Caco-2 (cell line): ENCODE results near the gene UFSP2. TPM values are rescaled to one million over a fixed set of nuclear protein-coding genes. Genes with fewer than 3 reads are reported as not detected.
A peak's percentile ranks its signal among the peaks of the same experiment; 100 is the strongest.

Experiments used
- BruUV-seq: library from RNA; stranded (reverse); fragments of 400-500 nt; replicated peaks from 2 replicates; lab custom pipeline; 2021; lab: Mats Ljungman, UMichigan
- CTCF ChIA-PET: fragments of 300-600 bp; sonication (Branson Sonifier 250); formaldehyde crosslinking; loops from one replicate; lab custom pipeline; 2022; ENCODE audit warnings: antibody characterized with exemption; lab: Charles Lee
- POLR2A ChIA-PET: fragments of 300-600 bp; sonication (Branson Sonifier 250); formaldehyde crosslinking; loops from one replicate; lab custom pipeline; 2022; ENCODE audit warnings: antibody characterized with exemption; lab: Charles Lee
- DNase-seq, 2 experiments: peaks; one replicate each; pipeline versions ENCODE4 v3.0.0 to v3.0.0-alpha.2; 2020 to 2022
- H3K27me3 ChIP-seq: replicated peaks from 2 replicates; pipeline ENCODE4 v1.6.0; 2011; ENCODE audit warnings: low read length; ENCODE audit not compliant: control insufficient read depth, insufficient read depth
- H3K36me3 ChIP-seq: 2 replicates; pipeline ENCODE4 v1.5.1; 2011; ENCODE audit warnings: low read length; ENCODE audit not compliant: control insufficient read depth, insufficient read depth
- H3K4me1 ChIP-seq: fragments of 250-450 bp; sonication (Bioruptor Pico); 2 replicates; pipeline ENCODE4 v1.5.1; 2020; ENCODE audit warnings: mild to moderate bottlenecking
- H3K4me3 ChIP-seq: 2 replicates; pipeline ENCODE4 v1.5.1; 2011; ENCODE audit warnings: low read depth, mild to moderate bottlenecking, control low read depth, low read length
- H3K9me3 ChIP-seq: fragments of 250-450 bp; sonication (Bioruptor Pico); 2 replicates; pipeline ENCODE4 v1.5.1; 2020; ENCODE audit warnings: mild to moderate bottlenecking, moderate library complexity
- H3K27ac Mint-ChIP-seq: one replicate; pipeline ENCODE4 v1.8.0; 2022; ENCODE audit warnings: mixed read lengths; ENCODE audit not compliant: unreplicated experiment
- H3K27me3 Mint-ChIP-seq: one replicate; pipeline ENCODE4 v1.8.0; 2022; ENCODE audit warnings: mixed read lengths; ENCODE audit not compliant: insufficient read depth, unreplicated experiment
- H3K36me3 Mint-ChIP-seq: one replicate; pipeline ENCODE4 v1.8.0; 2022; ENCODE audit warnings: mild to moderate bottlenecking, mixed read lengths; ENCODE audit not compliant: insufficient read depth, unreplicated experiment
- H3K4me1 Mint-ChIP-seq: one replicate; pipeline ENCODE4 v1.8.0; 2022; ENCODE audit warnings: low read depth, mixed read lengths; ENCODE audit not compliant: unreplicated experiment
- H3K4me3 Mint-ChIP-seq: one replicate; pipeline ENCODE4 v1.8.0; 2022; ENCODE audit warnings: mild to moderate bottlenecking, moderate library complexity, mixed read lengths; ENCODE audit not compliant: unreplicated experiment
- H3K9me3 Mint-ChIP-seq: one replicate; pipeline ENCODE4 v1.8.0; 2022; ENCODE audit warnings: mixed read lengths; ENCODE audit not compliant: unreplicated experiment
- CTCF ChIP-seq, 2 experiments: fragments of 200-600 bp in 1 of 2; IDR thresholded peaks; 1 replicate in 1 of 2; 2 replicates in 1 of 2; pipeline versions ENCODE4 v1.5.1 to v1.8.0; 2011 to 2022; ENCODE audit warnings: antibody characterized with exemption in 1 of 2, control low read depth in 1 of 2, inconsistent platforms in 1 of 2, low read depth in 1 of 2, low read length in 1 of 2, mild to moderate bottlenecking in 1 of 2, moderate library complexity in 1 of 2; ENCODE audit not compliant: insufficient read depth in 1 of 2, severe bottlenecking in 1 of 2, unreplicated experiment in 1 of 2
- intact Hi-C: fragments of 100-400 bp; cut with micrococcal nuclease; formaldehyde crosslinking; loops from one replicate; pipeline ENCODE4 v1.10.0; 2022; ENCODE audit not compliant: unreplicated experiment
- total RNA-seq: library from RNA; stranded (reverse); gene quantifications from 2 replicates; pipeline ENCODE4 v1.2.3, GENCODE V29; 2022

Gene UFSP2
- total RNA-seq, 1 experiment from 2014 or later, result 17.4 TPM

GRCh38 chr4:185398618-185399017 lies 27.1 kb downstream of the UFSP2 start:
- H3K9me3 Mint-ChIP-seq, result no peaks in the 10 kb centered on the region
- CTCF ChIA-PET, result no interaction called here

GRCh38 chr4:185396724-185397385 lies 28.9 kb downstream of the UFSP2 start, which contains the start of gene ANKRD37:
TSS of gene ANKRD37 (plus strand) at chr4:185396841. CDS start at chr4:185396924, 83 bp downstream.
- Mint-ChIP-seq H3K27ac (peak within 1 kb of the TSS; percentile 91), H3K27me3 (no peaks in the 10 kb centered on the region), H3K36me3 (peaks cover 18% of the 10 kb centered on the region), H3K4me1 (peaks cover 7% of the 10 kb centered on the region), H3K4me3 (peak within 1 kb of the TSS; percentile 89), H3K9me3 (no peaks in the 10 kb centered on the region)
- H3K4me1 ChIP-seq, result no peaks in the 10 kb centered on the region
- TF ChIP-seq CTCF (IDR thresholded peaks at IDR 0.05; ENCODE audit: insufficient read depth in 1 of 2, low read depth in 1 of 2, low read length in 1 of 2, severe bottlenecking in 1 of 2, unreplicated experiment in 1 of 2), result no peak
- peak; percentile 60 to 70 for DNase-seq
- POLR2A ChIA-PET, result interaction anchor here (0.6 to 2.0 kb wide), 6 partner anchors 11 to 253 kb away, joined by 3 to 11 read pairs (median 4); partner anchors contain the start of genes SLC25A4 and UFSP2
- CTCF ChIA-PET, result interaction anchor here (0.7 to 1.8 kb wide), 4 partner anchors 29 to 641 kb away, joined by 3 to 6 read pairs (median 4); partner anchors contain the start of gene UFSP2
- H3K4me3 ChIP-seq, result peak within 1 kb of the TSS; percentile 85
- no peaks in the 10 kb centered on the region for H3K9me3 ChIP-seq
- no TSS peak for BruUV-seq
- H3K36me3 ChIP-seq, result no peaks in the 10 kb centered on the region
- intact Hi-C loops, result loop anchor here (1.0 to 10.0 kb wide), 6 partner anchors 28 to 638 kb away; partner anchors contain the start of genes CCDC110, SLC25A4, SNX25 and UFSP2
- no peaks in the 10 kb centered on the region for H3K27me3 ChIP-seq

More at GRCh38 chr4:185398618-185399017, 27.1 kb downstream of the UFSP2 start:
- Mint-ChIP-seq H3K4me3 (no peak overlapping the region), H3K27ac (no peak overlapping the region), H3K36me3 (peaks cover 18% of the 10 kb centered on the region), H3K27me3 (no peaks in the 10 kb centered on the region), H3K4me1 (peaks cover 7% of the 10 kb centered on the region)
- intact Hi-C loops, result loop anchor here (5.0 to 10.0 kb wide), 3 partner anchors 161 to 636 kb away; partner anchors contain the start of gene SLC25A4
- Histone ChIP-seq H3K4me3 (no peak overlapping the region), H3K27me3 (no peaks in the 10 kb centered on the region), H3K9me3 (no peaks in the 10 kb centered on the region), H3K36me3 (no peaks in the 10 kb centered on the region), H3K4me1 (no peaks in the 10 kb centered on the region)
- BruUV-seq, result no TSS peak
- TF ChIP-seq CTCF (IDR thresholded peaks at IDR 0.05; ENCODE audit: insufficient read depth in 1 of 2, low read depth in 1 of 2, low read length in 1 of 2, severe bottlenecking in 1 of 2, unreplicated experiment in 1 of 2), result no peak
- no peak for DNase-seq
- POLR2A ChIA-PET, result no interaction called here

GRCh38 chr4:185395956-185396723 lies 29.6 kb downstream of the UFSP2 start:
- Mint-ChIP-seq H3K9me3 (peaks cover 7% of the 10 kb centered on the region), H3K27me3 (no peaks in the 10 kb centered on the region), H3K4me3 (peak overlapping the region; percentile 89), H3K27ac (peak overlapping the region; percentile 91), H3K4me1 (peaks cover 7% of the 10 kb centered on the region), H3K36me3 (peaks cover 18% of the 10 kb centered on the region)
- H3K9me3 ChIP-seq, result no peaks in the 10 kb centered on the region
- CTCF ChIA-PET, result interaction anchor here (0.7 to 1.8 kb wide), 4 partner anchors 30 to 642 kb away, joined by 3 to 6 read pairs (median 4); partner anchors contain the start of gene UFSP2
- H3K4me3 ChIP-seq, result peak overlapping the region; percentile 85
- no peak for TF ChIP-seq CTCF (IDR thresholded peaks at IDR 0.05; ENCODE audit: insufficient read depth in 1 of 2, low read depth in 1 of 2, low read length in 1 of 2, severe bottlenecking in 1 of 2, unreplicated experiment in 1 of 2)
- intact Hi-C loops, result loop anchor here (1.0 to 10.0 kb wide), 6 partner anchors 29 to 639 kb away; partner anchors contain the start of genes CCDC110, SLC25A4, SNX25 and UFSP2
- H3K27me3 ChIP-seq, result no peaks in the 10 kb centered on the region
- POLR2A ChIA-PET, result interaction anchor here (0.6 to 2.0 kb wide), 6 partner anchors 12 to 253 kb away, joined by 3 to 11 read pairs (median 4); partner anchors contain the start of genes SLC25A4 and UFSP2
- no peaks in the 10 kb centered on the region for H3K4me1 ChIP-seq
- no peaks in the 10 kb centered on the region for H3K36me3 ChIP-seq
- no TSS peak for BruUV-seq
- DNase-seq, result peak; percentile 97 to 98
